CD4-positive, alpha-beta T cell (primary cell): Measurements from ENCODE around the gene ARVCF. TPM values are rescaled to one million over a fixed set of nuclear protein-coding genes. Genes with fewer than 3 reads are reported as not detected.
"Not testable (repeated sequence)": the region's sequence is repeated elsewhere in the genome, so short reads cannot be mapped to it uniquely, and the experiment has no call there.

Source experiments
- ATAC-seq: fragments of 200-7000 bp; cut with Tn5 transposase; one replicate; pipeline ENCODE4 v1.10.0; 2022; ENCODE audit warnings: mild to moderate bottlenecking; ENCODE audit not compliant: poor library complexity
- CTCF ChIA-PET: fragments of 350-600 bp; sonication (Branson Sonifier 250); formaldehyde crosslinking; loops from one replicate; lab custom pipeline; 2021; ENCODE audit warnings: antibody characterized with exemption, inconsistent platforms; lab: Charles Lee
- POLR2A ChIA-PET: fragments of 350-600 bp; sonication (Branson Sonifier 250); formaldehyde crosslinking; loops from one replicate; lab custom pipeline; 2021; ENCODE audit warnings: antibody characterized with exemption, inconsistent platforms; lab: Charles Lee
- DNase-seq, 14 experiments: peaks; one replicate each; pipeline ENCODE4 v3.0.0-alpha.2; 2013 to 2020; ENCODE audit warnings: mixed read lengths in 2 of 14
- H3K27ac ChIP-seq, 2 donors: one replicate each; pipeline versions ENCODE4 v1.5.1 to v1.7.0; 2013; ENCODE audit warnings: low read length in 2 of 2, low read depth in 1 of 2, mild to moderate bottlenecking in 1 of 2
- H3K27me3 ChIP-seq, 2 experiments: 1 replicate in 1 of 2; 2 replicates in 1 of 2; pipeline versions ENCODE4 v1.6.1 to v1.7.0; 2013; ENCODE audit warnings: low read length in 2 of 2, control low read depth in 1 of 2, mild to moderate bottlenecking in 1 of 2, moderate library complexity in 1 of 2; ENCODE audit not compliant: insufficient read depth in 2 of 2, control insufficient read depth in 1 of 2
- H3K36me3 ChIP-seq: one replicate; pipeline ENCODE4 v1.6.1; 2013; ENCODE audit warnings: low read length, control low read depth; ENCODE audit not compliant: insufficient read depth
- H3K4me1 ChIP-seq: one replicate; pipeline ENCODE4 v1.6.1; 2013; ENCODE audit warnings: low read length, control low read depth; ENCODE audit not compliant: insufficient read depth
- H3K4me3 ChIP-seq: one replicate; pipeline ENCODE4 v1.5.1; 2013; ENCODE audit warnings: mild to moderate bottlenecking, low read length, moderate library complexity
- H3K9me3 ChIP-seq, 2 experiments: 1 replicate in 1 of 2; 2 replicates in 1 of 2; pipeline versions ENCODE4 v1.6.1 to v1.7.0; 2013; ENCODE audit warnings: low read length in 2 of 2, mild to moderate bottlenecking in 2 of 2, control low read depth in 1 of 2, moderate library complexity in 1 of 2; ENCODE audit not compliant: control insufficient read depth in 1 of 2, insufficient read depth in 1 of 2
- H3K27ac Mint-ChIP-seq: one replicate; pipeline ENCODE4 v1.8.0; 2020; ENCODE audit warnings: mixed read lengths
- H3K27me3 Mint-ChIP-seq: one replicate; pipeline ENCODE4 v1.8.0; 2021; ENCODE audit warnings: mixed read lengths
- H3K36me3 Mint-ChIP-seq: one replicate; pipeline ENCODE4 v1.8.0; 2021; ENCODE audit warnings: low read depth, mixed read lengths
- H3K4me1 Mint-ChIP-seq: one replicate; pipeline ENCODE4 v1.8.0; 2021; ENCODE audit warnings: low read depth, mixed read lengths
- H3K4me3 Mint-ChIP-seq: one replicate; pipeline ENCODE4 v1.8.0; 2020; ENCODE audit warnings: mild to moderate bottlenecking, mixed read lengths
- H3K9me3 Mint-ChIP-seq: one replicate; pipeline ENCODE4 v1.8.0; 2020; ENCODE audit warnings: mixed read lengths
- intact Hi-C, 2 experiments: fragments of 100-400 bp; cut with DNase I in 1 of 2; cut with micrococcal nuclease in 1 of 2; formaldehyde crosslinking; loops; one replicate each; pipeline versions ENCODE4 v1.15.1 to v1.9.0; 2023 to 2025; cut with DNase I, micrococcal nuclease
- total RNA-seq, 174 experiments: library from RNA in 2 of 174; stranded (reverse) in 2 of 174; gene quantifications; one replicate each; pipeline ENCODE4 v1.2.3 and lab custom pipeline; 2021 to 2026
- TF ChIP-seq, protein P1 (sequence below): fragments of 200-600 bp; IDR thresholded peaks from one replicate; pipeline ENCODE4 v1.8.0; 2022; ENCODE audit warnings: antibody characterized with exemption, mild to moderate bottlenecking

ARVCF gene
- total RNA-seq, 2 experiments from 2014 or later = 2.2 to 2.5 TPM

DNA sequence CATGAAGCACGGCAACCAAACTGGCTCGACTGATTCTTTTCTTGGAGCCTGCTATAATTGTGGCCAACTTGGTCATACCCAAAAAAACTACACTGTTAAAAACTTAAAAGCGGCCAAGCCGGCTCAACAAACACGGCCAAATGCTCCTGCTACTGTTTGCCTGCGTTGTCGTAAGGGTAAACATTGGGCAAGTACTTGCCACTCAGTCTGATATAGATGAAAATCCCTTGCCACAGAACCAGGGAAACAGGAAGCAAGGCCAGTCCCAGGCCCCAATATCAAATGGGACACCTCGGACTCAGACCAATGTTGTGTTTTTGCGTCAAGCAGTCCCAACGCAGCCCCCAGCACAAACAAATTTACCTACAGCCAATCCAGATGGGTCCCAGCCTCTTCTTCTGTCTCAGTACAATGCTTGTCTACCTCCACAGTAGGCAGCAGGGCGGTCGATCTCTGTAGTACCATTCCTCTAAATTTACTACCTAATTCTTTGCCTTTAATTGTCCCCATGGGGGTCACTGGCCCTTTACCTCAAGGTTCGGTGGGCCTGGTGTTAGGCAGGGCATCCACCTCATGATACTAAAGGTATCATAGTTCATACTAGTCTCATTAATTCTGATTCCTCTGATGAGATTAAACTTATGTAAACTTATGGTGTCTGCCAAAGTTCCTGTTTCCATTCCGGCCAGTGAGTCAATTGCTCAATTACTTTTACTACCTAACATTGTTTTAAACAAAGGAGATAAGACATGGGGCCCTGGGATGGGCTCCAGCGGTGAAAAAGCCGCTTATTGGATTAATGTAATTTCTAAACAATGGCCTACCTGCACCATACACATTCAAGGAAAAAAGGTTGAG is 78.8 kb downstream of the ARVCF start:
- Mint-ChIP-seq H3K27me3 (no peaks in the 10 kb centered on the region), H3K4me3 (peak overlapping the region; percentile 23), H3K27ac (peak overlapping the region; percentile 27), H3K9me3 (peaks cover 10% of the 10 kb centered on the region), H3K36me3 (peaks cover 43% of the 10 kb centered on the region), H3K4me1 (peaks cover 26% of the 10 kb centered on the region)
- Histone ChIP-seq H3K27ac (no peak overlapping the region), H3K27me3 (no peaks in the 10 kb centered on the region), H3K4me1 (peaks cover 21% of the 10 kb centered on the region), H3K36me3 (peaks cover 4% of the 10 kb centered on the region), H3K9me3 (peaks cover 8 to 9% of the 10 kb centered on the region in 2 experiments), H3K4me3 (no peak overlapping the region)
- DNase-seq (no peak), ATAC-seq (no peak)
- ChIA-PET POLR2A (no interaction called here), CTCF (no interaction called here)
- TF ChIP-seq, protein P1, sequence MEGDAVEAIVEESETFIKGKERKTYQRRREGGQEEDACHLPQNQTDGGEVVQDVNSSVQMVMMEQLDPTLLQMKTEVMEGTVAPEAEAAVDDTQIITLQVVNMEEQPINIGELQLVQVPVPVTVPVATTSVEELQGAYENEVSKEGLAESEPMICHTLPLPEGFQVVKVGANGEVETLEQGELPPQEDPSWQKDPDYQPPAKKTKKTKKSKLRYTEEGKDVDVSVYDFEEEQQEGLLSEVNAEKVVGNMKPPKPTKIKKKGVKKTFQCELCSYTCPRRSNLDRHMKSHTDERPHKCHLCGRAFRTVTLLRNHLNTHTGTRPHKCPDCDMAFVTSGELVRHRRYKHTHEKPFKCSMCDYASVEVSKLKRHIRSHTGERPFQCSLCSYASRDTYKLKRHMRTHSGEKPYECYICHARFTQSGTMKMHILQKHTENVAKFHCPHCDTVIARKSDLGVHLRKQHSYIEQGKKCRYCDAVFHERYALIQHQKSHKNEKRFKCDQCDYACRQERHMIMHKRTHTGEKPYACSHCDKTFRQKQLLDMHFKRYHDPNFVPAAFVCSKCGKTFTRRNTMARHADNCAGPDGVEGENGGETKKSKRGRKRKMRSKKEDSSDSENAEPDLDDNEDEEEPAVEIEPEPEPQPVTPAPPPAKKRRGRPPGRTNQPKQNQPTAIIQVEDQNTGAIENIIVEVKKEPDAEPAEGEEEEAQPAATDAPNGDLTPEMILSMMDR = no peak
- intact Hi-C loops = no loop called here

DNA sequence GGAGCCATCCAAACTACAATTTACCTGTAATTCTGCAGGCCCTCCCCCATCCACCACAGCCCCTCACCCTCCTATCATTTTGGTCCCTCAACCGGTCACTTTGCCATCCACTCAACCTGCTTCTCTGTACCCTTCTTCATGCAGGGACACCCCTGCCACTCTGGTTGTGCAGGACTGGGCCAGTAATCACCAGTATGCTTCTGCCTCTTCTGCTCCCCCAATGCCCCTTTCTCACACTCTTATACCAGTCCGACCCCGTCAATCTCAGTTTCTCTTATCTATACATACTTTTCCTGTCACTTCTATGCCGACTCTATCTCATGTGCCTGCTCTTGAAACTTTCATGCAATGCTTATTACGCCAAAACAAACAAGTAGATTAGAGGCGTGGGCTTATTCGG is 80.1 kb downstream of the ARVCF start:
- ChIA-PET POLR2A (no interaction called here), CTCF (no interaction called here)
- intact Hi-C loops = no loop called here
- Histone ChIP-seq H3K4me1 (peaks cover 12% of the 10 kb centered on the region), H3K36me3 (peaks cover 4% of the 10 kb centered on the region), H3K27ac (no peak overlapping the region), H3K4me3 (no peak overlapping the region), H3K27me3 (no peaks in the 10 kb centered on the region), H3K9me3 (peaks cover 8 to 9% of the 10 kb centered on the region in 2 experiments)
- peaks cover 17% of the 10 kb centered on the region for H3K4me1 Mint-ChIP-seq
- H3K27me3 Mint-ChIP-seq = no peaks in the 10 kb centered on the region
- DNase-seq (no peak), ATAC-seq (no peak)
- TF ChIP-seq, protein P1 = no peak
- no peak overlapping the region for H3K27ac Mint-ChIP-seq
- peaks cover 10% of the 10 kb centered on the region for H3K9me3 Mint-ChIP-seq
- H3K4me3 Mint-ChIP-seq = no peak overlapping the region
- peaks cover 43% of the 10 kb centered on the region for H3K36me3 Mint-ChIP-seq

DNA sequence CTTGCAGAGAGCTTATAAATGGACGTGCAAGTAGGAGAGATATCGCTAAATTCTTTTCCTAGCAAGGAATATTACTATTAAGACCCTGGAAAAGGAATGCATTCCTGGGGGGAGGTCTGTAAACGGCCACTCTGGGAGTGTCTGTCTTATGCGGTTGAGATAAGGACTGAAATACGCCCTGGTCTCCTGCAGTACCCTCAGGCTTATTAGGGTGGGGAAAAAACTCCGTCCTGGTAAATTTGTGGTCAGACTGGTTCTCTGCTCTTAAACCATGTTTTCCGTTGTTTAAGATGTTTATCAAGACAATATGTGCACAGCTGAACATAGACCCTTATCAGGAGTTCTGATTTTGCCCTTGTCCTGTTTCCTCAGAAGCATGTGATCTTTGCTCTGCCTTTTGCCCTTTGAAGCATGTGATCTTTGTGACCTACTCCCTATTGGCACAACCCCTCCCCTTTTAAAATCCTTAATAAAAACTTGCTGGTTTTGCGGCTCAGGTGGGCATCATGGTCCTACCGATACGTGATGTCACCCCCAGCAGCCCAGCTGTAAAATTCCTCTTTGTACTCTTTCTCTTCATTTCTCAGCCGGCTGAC is 81.4 kb downstream of the ARVCF start:
- H3K27ac ChIP-seq, H3K27me3 Mint-ChIP-seq, H3K36me3 ChIP-seq, H3K4me3 ChIP-seq, H3K27me3 ChIP-seq, H3K27ac Mint-ChIP-seq, H3K4me1 Mint-ChIP-seq, DNase-seq, H3K4me3 Mint-ChIP-seq, ATAC-seq, CTCF ChIA-PET, H3K9me3 ChIP-seq, H3K4me1 ChIP-seq, POLR2A ChIA-PET, intact Hi-C loops: not testable (repeated sequence)
- Mint-ChIP-seq H3K9me3 (peaks cover 10% of the 10 kb centered on the region), H3K36me3 (peaks cover 52% of the 10 kb centered on the region)
